ENCODE measurements around the gene ETS1.

The ETS1 gene

GRCh38 chr11:128522943-128523518 is 64.3 kb downstream of the ETS1 start:
- no peak for DNase-seq (ENCODE audit: low read depth, low spot score)
- no peak for TF ChIP-seq CTCF (IDR thresholded peaks at IDR 0.05; ENCODE audit: low read depth, low read length)
- in situ Hi-C loops (cut with HindIII; ENCODE audit: low sequenced_read_pairs) = no loop called here
- peak overlapping the region; percentile 40 for H3K4me3 ChIP-seq (ENCODE audit: low read depth, low read length)

GRCh38 chr11:128522055-128522942 is 65.1 kb downstream of the ETS1 start:
- peak; percentile 98 for DNase-seq (ENCODE audit: low read depth, low spot score)
- H3K4me3 ChIP-seq (ENCODE audit: low read depth, low read length) = peak overlapping the region; percentile 79
- TF ChIP-seq CTCF (IDR thresholded peaks at IDR 0.05; ENCODE audit: low read depth, low read length) = no peak
- in situ Hi-C loops (cut with HindIII; ENCODE audit: low sequenced_read_pairs) = no loop called here

DNA sequence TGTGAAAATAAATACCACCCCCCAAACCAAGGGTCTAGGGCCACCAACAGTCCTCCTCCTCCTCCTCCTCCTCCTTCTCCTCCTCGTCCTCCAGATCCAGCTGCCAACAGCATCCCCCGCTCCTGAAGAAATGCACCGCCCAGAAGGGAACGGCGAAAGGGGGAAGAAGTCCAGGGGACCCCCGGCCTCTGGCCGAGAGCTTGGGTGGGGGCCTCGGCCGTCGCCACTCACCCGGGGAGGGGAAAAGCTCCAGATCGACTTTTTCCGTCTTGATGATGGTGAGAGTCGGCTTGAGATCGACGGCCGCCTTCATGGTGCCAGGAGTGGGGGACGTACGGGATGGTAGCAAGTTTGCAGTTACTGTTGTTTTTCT is 65.7 kb downstream of the ETS1 start:
- peak; percentile 39 for DNase-seq (ENCODE audit: low read depth, low spot score)
- H3K4me3 ChIP-seq (ENCODE audit: low read depth, low read length) = peak overlapping the region; percentile 79
- TF ChIP-seq CTCF (IDR thresholded peaks at IDR 0.05; ENCODE audit: low read depth, low read length) = no peak
- in situ Hi-C loops (cut with HindIII; ENCODE audit: low sequenced_read_pairs) = no loop called here

- no peak for TF ChIP-seq CTCF (IDR thresholded peaks at IDR 0.05; ENCODE audit: low read depth, low read length)
- in situ Hi-C loops (cut with HindIII; ENCODE audit: low sequenced_read_pairs) = no loop called here
- DNase-seq (ENCODE audit: low read depth, low spot score) = peak; percentile 35
- peak overlapping the region; percentile 79 for H3K4me3 ChIP-seq (ENCODE audit: low read depth, low read length)
Measured at GRCh38 chr11:128520888-128521681, 66.3 kb downstream of the ETS1 start.

DNA sequence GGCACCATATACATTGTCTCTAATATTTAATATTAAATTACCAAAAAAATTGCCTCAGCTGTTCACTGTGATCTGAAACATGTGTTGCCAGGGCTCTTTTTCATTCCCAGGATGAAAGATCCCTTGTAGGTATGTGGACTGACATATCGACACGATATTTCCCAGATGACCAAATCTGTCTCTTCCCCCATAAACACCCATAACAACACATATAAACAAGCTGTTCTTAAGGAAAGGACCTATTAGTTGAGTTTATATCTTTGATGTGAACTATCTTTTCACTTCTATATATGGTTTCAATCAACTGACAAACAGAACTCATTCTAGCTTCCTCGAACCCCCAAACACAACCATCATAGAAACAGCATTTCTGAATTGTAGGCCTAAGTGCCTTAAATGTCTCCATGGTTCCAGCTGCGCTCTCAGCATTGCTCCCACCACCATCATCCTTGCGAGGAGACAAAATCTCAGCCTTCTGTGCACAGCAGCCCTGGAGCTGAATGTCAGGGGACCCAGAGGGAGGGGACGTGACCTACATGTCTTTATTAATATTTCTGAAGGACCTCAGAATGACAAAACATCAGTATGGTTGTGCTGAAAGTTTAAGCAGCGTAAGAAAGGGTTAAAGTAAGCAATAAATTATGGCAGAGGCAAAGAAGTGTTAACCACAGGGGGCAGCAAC is 67.0 kb downstream of the ETS1 start:
- in situ Hi-C loops (cut with HindIII; ENCODE audit: low sequenced_read_pairs) = no loop called here
- peak overlapping the region; percentile 79 for H3K4me3 ChIP-seq (ENCODE audit: low read depth, low read length)
- TF ChIP-seq CTCF (IDR thresholded peaks at IDR 0.05; ENCODE audit: low read depth, low read length) = no peak
- DNase-seq (ENCODE audit: low read depth, low spot score) = no peak

DNA sequence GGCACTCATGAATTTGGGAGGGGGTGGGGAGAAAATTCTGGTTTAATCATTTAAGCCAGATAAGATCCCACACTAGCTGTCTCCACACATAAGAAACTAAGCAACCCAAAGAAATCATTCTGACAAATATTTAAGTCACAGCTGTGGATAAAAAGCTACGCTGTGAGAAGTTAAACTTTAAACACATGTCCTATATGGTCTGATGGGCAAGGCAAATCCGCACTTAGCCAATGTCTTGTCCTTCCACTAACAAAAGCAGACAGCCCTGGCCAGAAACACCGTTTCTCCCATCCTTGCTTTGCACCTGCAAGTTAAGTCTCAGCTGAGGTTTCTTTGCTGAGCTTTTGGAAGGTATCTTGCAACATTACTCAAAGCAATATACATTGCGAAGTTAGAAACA is 68.0 kb downstream of the ETS1 start:
- in situ Hi-C loops (cut with HindIII; ENCODE audit: low sequenced_read_pairs) = no loop called here
- no peak for TF ChIP-seq CTCF (IDR thresholded peaks at IDR 0.05; ENCODE audit: low read depth, low read length)
- no peak for DNase-seq (ENCODE audit: low read depth, low spot score)
- peak overlapping the region; percentile 79 for H3K4me3 ChIP-seq (ENCODE audit: low read depth, low read length)

Measured in astrocyte of the spinal cord (primary cell).